NT2/D1 (cell line): ENCODE results near the gene AHI1.

ENCODE experiments used
- DNase-seq: peaks from one replicate; pipeline ENCODE4 v3.0.0-alpha.2; 2011; ENCODE audit warnings: low read depth, low spot score
- H3K27me3 ChIP-seq: 2 replicates; pipeline ENCODE4 v1.6.0; 2011; ENCODE audit warnings: mild to moderate bottlenecking; ENCODE audit not compliant: insufficient read length, insufficient read depth
- H3K36me3 ChIP-seq: 2 replicates; pipeline ENCODE4 v1.6.1; 2011; ENCODE audit warnings: mild to moderate bottlenecking, low read length, mixed read lengths; ENCODE audit not compliant: insufficient read depth, insufficient read length
- H3K4me1 ChIP-seq: 2 replicates; pipeline ENCODE4 v1.5.1; 2011; ENCODE audit not compliant: insufficient read depth, insufficient read length
- H3K4me3 ChIP-seq: 2 replicates; pipeline ENCODE4 v1.5.1; 2011; ENCODE audit warnings: low read depth; ENCODE audit not compliant: insufficient read length
- H3K9ac ChIP-seq: 2 replicates; pipeline ENCODE4 v1.6.0; 2011; ENCODE audit warnings: low read depth; ENCODE audit not compliant: insufficient read length
- H3K9me3 ChIP-seq: 2 replicates; pipeline ENCODE4 v1.5.1; 2011; ENCODE audit warnings: mild to moderate bottlenecking, low read length; ENCODE audit not compliant: insufficient read depth
- SUZ12 ChIP-seq: IDR thresholded peaks from 2 replicates; pipeline ENCODE4 v1.6.1; 2011; ENCODE audit not compliant: insufficient read length, insufficient read depth; ENCODE audit errors: extremely low read depth
- YY1 ChIP-seq: IDR thresholded peaks from 2 replicates; pipeline ENCODE4 v1.6.1; 2011; ENCODE audit not compliant: insufficient read length, insufficient read depth
- ZNF274 ChIP-seq: IDR thresholded peaks from 2 replicates; pipeline ENCODE4 v1.6.1; 2011; ENCODE audit warnings: mild to moderate bottlenecking, low read depth, low read length

AHI1 gene

DNA sequence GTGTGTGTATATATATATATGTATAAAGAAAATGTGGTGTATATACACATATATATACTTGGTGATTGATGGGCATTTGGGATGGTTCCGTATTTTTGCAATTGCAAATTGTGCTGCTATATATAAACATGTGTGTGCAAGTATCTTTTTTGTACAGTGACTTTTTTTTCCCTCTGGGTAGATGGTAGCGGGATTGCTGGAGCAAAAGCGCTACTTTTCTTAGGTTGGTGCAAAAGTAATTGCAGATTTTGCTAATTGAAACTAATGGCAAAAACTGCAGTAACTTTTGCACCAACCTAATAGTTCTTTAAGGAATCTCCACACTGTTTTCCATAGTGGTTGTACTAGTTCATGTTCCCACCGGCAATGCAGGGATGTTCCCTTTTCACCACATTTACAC lies 135.4 kb downstream of the AHI1 start:
- no peaks in the 10 kb centered on the region for H3K9me3 ChIP-seq
- H3K4me1 ChIP-seq: no peaks in the 10 kb centered on the region
- H3K36me3 ChIP-seq: no peaks in the 10 kb centered on the region
- no peaks in the 10 kb centered on the region for H3K27me3 ChIP-seq
- no peak for TF ChIP-seq ZNF274
- no peak for TF ChIP-seq YY1
- H3K4me3 ChIP-seq: no peak overlapping the region
- no peak for DNase-seq
- no peak overlapping the region for H3K9ac ChIP-seq

DNA sequence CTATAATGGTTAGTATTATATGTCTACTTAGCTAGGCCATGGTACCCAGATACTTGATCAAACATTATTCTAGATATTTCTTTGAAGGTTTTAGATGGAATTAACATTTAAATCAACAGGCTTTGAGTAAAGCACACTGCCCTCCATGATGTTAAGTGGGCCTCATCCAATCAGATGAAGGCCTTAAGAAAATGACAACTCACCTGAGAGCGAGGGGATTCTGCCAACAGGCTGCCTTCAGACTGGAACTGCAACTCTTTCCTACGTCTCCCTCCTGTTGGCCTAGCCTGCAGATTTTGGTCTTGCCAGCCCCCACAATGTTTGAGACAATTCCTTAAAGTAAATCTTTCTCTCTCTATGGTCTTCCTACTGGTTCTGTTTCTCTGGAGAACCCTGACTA lies 137.3 kb downstream of the AHI1 start:
- Histone ChIP-seq H3K36me3 (no peaks in the 10 kb centered on the region), H3K9me3 (no peaks in the 10 kb centered on the region), H3K4me1 (no peaks in the 10 kb centered on the region), H3K27me3 (no peaks in the 10 kb centered on the region), H3K9ac (no peak overlapping the region), H3K4me3 (no peak overlapping the region)
- TF ChIP-seq ZNF274: no peak
- no peak for TF ChIP-seq YY1
- TF ChIP-seq SUZ12: no peak
- DNase-seq: no peak

DNA sequence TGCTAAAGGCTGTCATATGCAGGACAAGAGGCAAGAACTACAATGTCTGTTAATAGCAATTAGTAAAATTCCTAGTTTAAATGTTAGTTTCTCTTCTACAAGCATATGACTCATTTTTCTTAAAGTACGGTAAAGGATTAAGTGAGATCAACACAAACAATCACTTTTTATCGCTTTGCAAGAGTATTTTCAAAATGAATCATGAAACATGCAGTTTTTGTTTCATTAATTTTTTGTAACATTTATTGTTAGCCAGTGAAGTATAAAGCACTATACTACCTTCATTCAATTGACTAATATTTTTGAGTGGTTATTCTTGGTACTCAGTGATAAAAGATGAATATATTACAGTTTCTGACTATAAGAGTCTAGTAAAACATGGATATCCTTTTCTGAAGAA lies 138.6 kb downstream of the AHI1 start:
- Histone ChIP-seq H3K4me1 (no peaks in the 10 kb centered on the region), H3K9ac (no peak overlapping the region), H3K9me3 (no peaks in the 10 kb centered on the region), H3K27me3 (no peaks in the 10 kb centered on the region), H3K4me3 (no peak overlapping the region), H3K36me3 (no peaks in the 10 kb centered on the region)
- no peak for DNase-seq
- TF ChIP-seq SUZ12 (no peak), YY1 (no peak), ZNF274 (no peak)

DNA sequence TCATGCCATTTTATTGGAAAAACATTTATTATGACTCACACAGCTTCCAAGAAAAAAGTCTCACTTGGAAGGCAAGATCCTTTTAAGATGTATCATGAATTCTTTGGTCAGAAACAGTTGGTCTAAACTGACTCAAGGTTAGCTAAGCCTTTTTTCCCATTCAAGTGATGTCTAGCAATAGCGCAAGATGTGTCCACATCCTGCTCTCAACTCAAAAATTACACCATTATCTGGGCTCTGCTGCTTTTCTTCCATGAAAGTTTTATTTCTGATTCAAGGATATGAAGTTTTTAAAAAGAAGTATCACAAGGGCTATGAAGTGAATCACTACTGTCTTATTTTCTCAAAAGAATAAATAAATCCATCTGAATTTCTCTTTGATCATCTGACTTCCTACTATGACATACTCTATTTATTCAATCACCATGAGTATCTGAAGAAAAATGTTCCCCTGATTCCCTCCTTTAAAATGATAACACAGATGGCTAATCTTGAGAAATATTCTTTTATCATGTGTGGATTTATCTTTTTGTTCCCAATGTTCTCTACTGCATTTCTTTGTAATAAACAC lies 139.2 kb downstream of the AHI1 start:
- no peak for TF ChIP-seq ZNF274
- TF ChIP-seq YY1: no peak
- no peak for TF ChIP-seq SUZ12
- Histone ChIP-seq H3K4me1 (no peaks in the 10 kb centered on the region), H3K9ac (no peak overlapping the region), H3K27me3 (no peaks in the 10 kb centered on the region), H3K36me3 (no peaks in the 10 kb centered on the region), H3K9me3 (no peaks in the 10 kb centered on the region), H3K4me3 (no peak overlapping the region)
- DNase-seq: no peak

DNA sequence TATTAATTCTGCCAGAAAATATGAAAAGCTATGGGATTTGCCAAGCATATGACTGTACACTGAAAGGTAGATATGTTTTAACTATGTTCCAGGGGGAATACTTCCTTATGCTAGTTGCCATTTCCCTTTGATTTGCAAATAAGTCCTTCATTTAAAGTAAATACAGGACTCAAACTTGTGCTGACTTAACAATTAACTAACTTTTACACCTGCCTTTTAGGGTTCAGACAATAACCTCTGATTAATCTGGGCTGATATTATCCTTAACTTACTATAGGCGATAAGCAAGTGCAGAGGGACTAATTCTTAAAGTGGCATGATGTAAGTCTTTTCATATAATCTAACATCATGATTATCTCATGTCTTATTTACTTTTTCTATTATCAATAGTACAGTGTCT lies 143.1 kb downstream of the AHI1 start:
- TF ChIP-seq SUZ12 (no peak), YY1 (no peak), ZNF274 (no peak)
- Histone ChIP-seq H3K4me1 (no peaks in the 10 kb centered on the region), H3K4me3 (no peak overlapping the region), H3K36me3 (no peaks in the 10 kb centered on the region), H3K9me3 (no peaks in the 10 kb centered on the region), H3K27me3 (no peaks in the 10 kb centered on the region), H3K9ac (no peak overlapping the region)
- no peak for DNase-seq

DNA sequence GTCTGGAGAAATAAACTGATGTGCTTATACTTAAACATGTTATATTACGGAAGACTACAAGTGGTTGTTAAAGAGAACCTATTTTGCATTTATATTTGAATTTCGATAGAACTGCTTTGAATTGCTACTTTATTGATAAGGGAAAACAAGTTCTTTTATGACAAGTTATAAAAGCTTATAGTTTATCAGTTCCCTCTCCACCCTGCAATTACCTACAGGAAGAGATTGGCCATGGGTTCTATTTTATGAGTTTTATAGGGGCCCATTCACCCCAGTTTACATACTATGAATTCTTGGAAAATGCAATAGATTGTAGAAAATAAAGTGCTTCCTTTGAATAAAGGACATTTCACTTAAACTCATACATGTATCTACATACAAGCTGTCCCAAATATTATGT lies 144.4 kb downstream of the AHI1 start:
- DNase-seq: no peak
- no peak for TF ChIP-seq ZNF274
- TF ChIP-seq YY1: no peak
- no peak for TF ChIP-seq SUZ12
- H3K9me3 ChIP-seq: no peaks in the 10 kb centered on the region
- H3K4me3 ChIP-seq: no peak overlapping the region
- H3K4me1 ChIP-seq: no peaks in the 10 kb centered on the region
- H3K9ac ChIP-seq: no peak overlapping the region
- H3K36me3 ChIP-seq: no peaks in the 10 kb centered on the region
- H3K27me3 ChIP-seq: no peaks in the 10 kb centered on the region

DNA sequence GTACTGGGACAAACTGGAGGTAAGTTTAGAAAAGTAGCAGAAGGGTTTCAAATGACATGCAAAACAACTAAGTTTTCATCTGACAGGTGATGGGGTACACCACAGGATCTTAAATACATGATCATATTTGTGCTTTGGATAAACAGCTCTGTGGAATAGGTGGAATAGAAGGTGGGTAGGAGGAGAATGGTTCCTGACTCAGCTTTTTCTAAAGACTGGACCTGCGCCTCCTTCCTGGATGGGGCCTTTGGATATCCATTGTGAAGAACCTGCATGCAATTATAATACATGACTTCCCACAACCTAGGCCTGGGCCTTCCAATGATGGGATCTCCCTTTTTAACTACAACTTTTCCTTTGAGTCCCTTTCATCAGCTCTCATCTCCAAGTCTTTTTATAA lies 145.9 kb downstream of the AHI1 start:
- Histone ChIP-seq H3K9me3 (no peaks in the 10 kb centered on the region), H3K4me1 (no peaks in the 10 kb centered on the region), H3K36me3 (no peaks in the 10 kb centered on the region), H3K27me3 (no peaks in the 10 kb centered on the region), H3K4me3 (no peak overlapping the region), H3K9ac (no peak overlapping the region)
- no peak for DNase-seq
- TF ChIP-seq SUZ12: no peak
- TF ChIP-seq YY1: no peak
- no peak for TF ChIP-seq ZNF274

DNA sequence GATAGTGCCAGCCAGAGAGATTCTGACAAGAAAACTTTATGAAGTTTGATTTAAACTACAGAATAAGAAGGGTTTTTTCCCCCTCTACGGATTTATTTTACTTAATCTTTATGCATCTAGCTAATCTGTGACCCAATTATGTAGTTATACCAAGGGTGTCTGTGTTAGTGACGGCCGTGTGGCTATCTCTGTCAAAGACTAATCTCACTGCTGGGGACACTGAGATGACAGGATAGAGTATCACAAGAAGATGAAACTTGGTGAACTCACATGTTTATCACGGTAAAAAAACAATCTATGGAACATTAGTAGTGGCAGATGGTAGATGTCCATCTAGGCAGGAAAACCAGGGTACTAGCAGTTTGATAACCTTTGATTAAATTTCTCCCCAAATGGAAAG lies 149.7 kb downstream of the AHI1 start:
- H3K9me3 ChIP-seq: no peaks in the 10 kb centered on the region
- TF ChIP-seq YY1 (no peak), ZNF274 (no peak), SUZ12 (no peak)

More for the DNA sequence above, 149.7 kb downstream of the AHI1 start:
- H3K36me3 ChIP-seq: no peaks in the 10 kb centered on the region
- no peaks in the 10 kb centered on the region for H3K27me3 ChIP-seq
- H3K4me1 ChIP-seq: no peaks in the 10 kb centered on the region
- H3K4me3 ChIP-seq: no peak overlapping the region
- DNase-seq: no peak
- no peak overlapping the region for H3K9ac ChIP-seq
